Liver (tissue), 9 donors: ENCODE measurements around the gene CDC20. TPM values are rescaled to one million over a fixed set of nuclear protein-coding genes. Genes with fewer than 3 reads are reported as not detected.

Experiments
- DNase-seq: peaks from one replicate; pipeline ENCODE4 v3.0.0-alpha.2; 2017; ENCODE audit warnings: low spot score
- H3K27ac ChIP-seq, 2 donors: one replicate each; pipeline ENCODE4 v1.7.0; 2013; ENCODE audit warnings: inconsistent platforms in 2 of 2, low read length in 2 of 2, control low read depth in 1 of 2, low read depth in 1 of 2, mild to moderate bottlenecking in 1 of 2
- H3K27me3 ChIP-seq, 4 donors: one replicate each; pipeline versions ENCODE4 v1.6.1 to v1.7.0; 2013; ENCODE audit warnings: low read length in 3 of 4, inconsistent platforms in 1 of 4, mild to moderate bottlenecking in 1 of 4, moderate library complexity in 1 of 4; ENCODE audit not compliant: control insufficient read depth in 4 of 4, insufficient read depth in 4 of 4
- H3K36me3 ChIP-seq, 4 donors: one replicate each; pipeline versions ENCODE4 v1.6.1 to v1.7.0; 2013; ENCODE audit warnings: low read length in 3 of 4, mild to moderate bottlenecking in 3 of 4, low read depth in 1 of 4, moderate library complexity in 1 of 4; ENCODE audit not compliant: control insufficient read depth in 4 of 4, insufficient read depth in 3 of 4
- H3K4me1 ChIP-seq, 4 donors: one replicate each; pipeline versions ENCODE4 v1.6.1 to v1.7.0; 2013; ENCODE audit warnings: low read length in 3 of 4, mild to moderate bottlenecking in 3 of 4, moderate library complexity in 1 of 4; ENCODE audit not compliant: control insufficient read depth in 4 of 4, insufficient read depth in 4 of 4
- H3K4me3 ChIP-seq, 3 donors: one replicate each; pipeline versions ENCODE4 v1.6.1 to v1.7.0; 2013; ENCODE audit warnings: low read length in 3 of 3, control low read depth in 1 of 3, low read depth in 1 of 3, mild to moderate bottlenecking in 1 of 3
- H3K9ac ChIP-seq, 2 donors: one replicate each; pipeline ENCODE4 v1.7.0; 2013; ENCODE audit warnings: low read length in 2 of 2, mild to moderate bottlenecking in 2 of 2, moderate library complexity in 2 of 2, control low read depth in 1 of 2, low read depth in 1 of 2
- H3K9me3 ChIP-seq, 4 donors: one replicate each; pipeline versions ENCODE4 v1.6.1 to v1.7.0; 2013; ENCODE audit warnings: low read length in 3 of 4; ENCODE audit not compliant: control insufficient read depth in 4 of 4
- ATF3 ChIP-seq: IDR thresholded peaks from 2 replicates; pipeline ENCODE4 v1.6.1; 2016; ENCODE audit warnings: antibody characterized with exemption
- CTCF ChIP-seq: fragments of 150-350 bp; IDR thresholded peaks from 2 replicates; pipeline ENCODE4 v1.5.1; 2017; ENCODE audit warnings: improper control_type of control experiment, low read depth, low read length; ENCODE audit not compliant: missing input control
- EGR1 ChIP-seq, 2 donors: IDR thresholded peaks; 2 replicates each; pipeline ENCODE4 v1.6.1; 2016 to 2018; ENCODE audit warnings: antibody characterized with exemption in 2 of 2, low read depth in 2 of 2
- FOXA1 ChIP-seq: IDR thresholded peaks from 2 replicates; pipeline ENCODE4 v1.6.1; 2016; ENCODE audit warnings: antibody characterized with exemption
- FOXA2 ChIP-seq: IDR thresholded peaks from 2 replicates; pipeline ENCODE4 v1.6.1; 2016; ENCODE audit warnings: antibody characterized with exemption
- GABPA ChIP-seq, 2 donors: IDR thresholded peaks in 1 of 2; conservative IDR thresholded peaks in 1 of 2; 2 replicates each; pipeline ENCODE4 v1.6.1; 2016; ENCODE audit warnings: antibody characterized with exemption in 2 of 2, mild to moderate bottlenecking in 1 of 2, moderate library complexity in 1 of 2
- HNF4A ChIP-seq, 2 donors: conservative IDR thresholded peaks; 2 replicates each; pipeline ENCODE4 v1.6.1; 2016; ENCODE audit warnings: antibody characterized with exemption in 2 of 2, mild to moderate bottlenecking in 2 of 2
- HNF4G ChIP-seq: IDR thresholded peaks from 2 replicates; pipeline ENCODE4 v1.6.1; 2016; ENCODE audit warnings: antibody characterized with exemption
- JUND ChIP-seq, 2 donors: IDR thresholded peaks; 2 replicates each; pipeline ENCODE4 v1.6.1; 2016; ENCODE audit warnings: antibody characterized with exemption in 2 of 2
- NR2F2 ChIP-seq: IDR thresholded peaks from 2 replicates; pipeline ENCODE4 v1.6.1; 2016; ENCODE audit warnings: antibody characterized with exemption
- RAD21 ChIP-seq, 2 donors: IDR thresholded peaks; 2 replicates each; pipeline ENCODE4 v1.6.1; 2016; ENCODE audit warnings: antibody characterized with exemption in 2 of 2, mild to moderate bottlenecking in 2 of 2
- REST ChIP-seq: IDR thresholded peaks from 2 replicates; pipeline ENCODE4 v1.6.1; 2016; ENCODE audit warnings: antibody characterized with exemption, mild to moderate bottlenecking
- RXRA ChIP-seq, 2 donors: IDR thresholded peaks; 2 replicates each; pipeline ENCODE4 v1.6.1; 2017 to 2018; ENCODE audit warnings: antibody characterized with exemption in 2 of 2, mild to moderate bottlenecking in 1 of 2
- SP1 ChIP-seq: IDR thresholded peaks from 2 replicates; pipeline ENCODE4 v1.6.1; 2018; ENCODE audit warnings: antibody characterized with exemption, mild to moderate bottlenecking
- TAF1 ChIP-seq: conservative IDR thresholded peaks from 2 replicates; pipeline ENCODE4 v1.6.1; 2016; ENCODE audit warnings: antibody characterized with exemption, mild to moderate bottlenecking
- YY1 ChIP-seq: IDR thresholded peaks from 2 replicates; pipeline ENCODE4 v1.6.1; 2016; ENCODE audit warnings: antibody characterized with exemption, mild to moderate bottlenecking
- ZBTB33 ChIP-seq: IDR thresholded peaks from 2 replicates; pipeline ENCODE4 v1.6.1; 2016; ENCODE audit warnings: antibody characterized with exemption
- WGBS: extraction: QIAGEN DNeasy Blood & Tissue Kit; methylation state at CpG from one replicate; pipeline ENCODE4 v1.1.7; 2013; 5-methylcytosine and 5-hydroxymethylcytosine counted together
- polyA plus RNA-seq, 2 donors: library from polyadenylated mRNA; stranded (reverse) in 1 of 2; unstranded in 1 of 2; fragments of 200-250 nt in 1 of 2; fragments of >200 nt in 1 of 2; fragmentation: Nextera tagmentation in 1 of 2; extraction: Ambion mirVana in 1 of 2; gene quantifications; one replicate each; pipeline versions ENCODE4 v1.2.1 to v1.2.3, GENCODE V29; 2013 to 2015
- total RNA-seq, 2 donors: library from RNA; depleted of rRNA; stranded (reverse); fragments of >200 nt; gene quantifications; one replicate each; pipeline ENCODE4 v1.2.3, GENCODE V29; 2014
- donor health status: healthy.
- donor health status: healthy.
- donor health status: healthy.
- donor health status: healthy.
- donor health status: healthy.

Gene CDC20
- total and polyA plus RNA-seq, 4 donors = 0.25 to 73.4 (median 3.5) TPM

GRCh38 chr1:43404353-43404752 is 45.6 kb downstream of the CDC20 start:
- H3K27me3 ChIP-seq = no peaks in the 10 kb centered on the region
- 97% methylated on average over 6 of the region's 6 CpGs for WGBS
- DNase-seq = no peak
- H3K4me3 ChIP-seq = no peak overlapping the region
- TF ChIP-seq HNF4G (no peak), FOXA2 (no peak), NR2F2 (no peak), EGR1 (IDR thresholded peaks at IDR 0.05; ENCODE audit: low read depth in 2 of 2) (no peak), SP1 (no peak), GABPA (IDR thresholded peaks at IDR 0.05 in 1 of 2, conservative IDR thresholded peaks at IDR 0.05 in 1 of 2) (no peak), ATF3 (no peak), RAD21 (IDR thresholded peaks at IDR 0.05) (no peak), TAF1 (no peak), CTCF (no peak), JUND (IDR thresholded peaks at IDR 0.05) (no peak)
- no peak overlapping the region for H3K27ac ChIP-seq
- H3K4me1 ChIP-seq = no peaks in the 10 kb centered on the region
- no peaks in the 10 kb centered on the region for H3K9me3 ChIP-seq
- H3K9ac ChIP-seq = no peak overlapping the region
- peaks cover 6 to 42% (median 16%) of the 10 kb centered on the region in 4 donors for H3K36me3 ChIP-seq

- WGBS = 79% methylated on average over 6 of the region's 6 CpGs
- DNase-seq = no peak
Observed at GRCh38 chr1:43405219-43405875, 46.6 kb downstream of the CDC20 start.

More at GRCh38 chr1:43405219-43405875, 46.6 kb downstream of the CDC20 start:
- Histone ChIP-seq H3K27ac (no peak overlapping the region), H3K9ac (no peak overlapping the region), H3K36me3 (peaks cover 6 to 44% (median 16%) of the 10 kb centered on the region in 4 donors), H3K27me3 (no peaks in the 10 kb centered on the region), H3K9me3 (no peaks in the 10 kb centered on the region), H3K4me1 (no peaks in the 10 kb centered on the region), H3K4me3 (no peak overlapping the region)
- no peak for TF ChIP-seq RXRA (IDR thresholded peaks at IDR 0.05)
- no peak for TF ChIP-seq JUND (IDR thresholded peaks at IDR 0.05)
- TF ChIP-seq ATF3 = no peak
- TF ChIP-seq FOXA2 = no peak
- no peak for TF ChIP-seq CTCF
- no peak for TF ChIP-seq GABPA (IDR thresholded peaks at IDR 0.05 in 1 of 2, conservative IDR thresholded peaks at IDR 0.05 in 1 of 2)
- TF ChIP-seq TAF1 = no peak
- TF ChIP-seq YY1 = no peak
- no peak for TF ChIP-seq ZBTB33
- TF ChIP-seq REST = no peak
- no peak for TF ChIP-seq EGR1 (IDR thresholded peaks at IDR 0.05; ENCODE audit: low read depth in 2 of 2)
- no peak for TF ChIP-seq SP1
- TF ChIP-seq HNF4G = no peak
- no peak for TF ChIP-seq NR2F2
- no peak for TF ChIP-seq RAD21 (IDR thresholded peaks at IDR 0.05)
- no peak for TF ChIP-seq FOXA1
- TF ChIP-seq HNF4A (conservative IDR thresholded peaks at IDR 0.05) = no peak
